SK-N-SH (cell line): ENCODE measurements around the gene HSPA1A. TPM values are rescaled to one million over a fixed set of nuclear protein-coding genes. Genes with fewer than 3 reads are reported as not detected.

ENCODE experiments used
- CTCF ChIA-PET: fragments of 300-600, 350-600 bp; formaldehyde crosslinking; extraction: SDS; loops from one replicate; lab custom pipeline; 2021; lab: Yijun Ruan, JAX
- POLR2A ChIA-PET: fragments of 350-600 bp; sonication (Branson Sonifier 250); formaldehyde crosslinking; extraction: SDS; loops from one replicate; lab custom pipeline; 2020; ENCODE audit warnings: antibody characterized with exemption, inconsistent platforms; lab: Yijun Ruan, JAX
- DNase-seq: peaks from one replicate; pipeline ENCODE4 v3.0.0; 2012
- H2AFZ ChIP-seq: fragments of 200-600 bp; sonication (generic); 2 replicates; pipeline ENCODE4 v1.8.1; 2016; ENCODE audit warnings: antibody characterized with exemption, mild to moderate bottlenecking, low read depth
- H3F3A ChIP-seq: fragments of 200-600 bp; sonication (generic); replicated peaks from 2 replicates; pipeline ENCODE3; 2016; ENCODE audit warnings: antibody characterized with exemption, mild to moderate bottlenecking; ENCODE audit not compliant: insufficient read depth
- H3K27ac ChIP-seq, 2 experiments: fragments of 200-500 bp in 1 of 2; fragments of 200-600 bp in 1 of 2; sonication (Bioruptor generic) in 1 of 2; sonication (generic), shearing (Covaris generic) in 1 of 2; 2 replicates each; pipeline versions ENCODE4 v1.5.1 to v1.6.1; 2014 to 2016; ENCODE audit warnings: low read depth in 2 of 2, inconsistent platforms in 1 of 2, low read length in 1 of 2, mild to moderate bottlenecking in 1 of 2, mixed read lengths in 1 of 2
- H3K27me3 ChIP-seq: fragments of 200-600 bp; sonication (generic), shearing (Covaris generic); 2 replicates; pipeline ENCODE4 v1.6.1; 2016; ENCODE audit warnings: mixed run types; ENCODE audit not compliant: insufficient read depth
- H3K36me3 ChIP-seq, 2 experiments: fragments of 200-500 bp in 1 of 2; fragments of 200-600 bp in 1 of 2; sonication (Bioruptor generic) in 1 of 2; sonication (generic) in 1 of 2; replicated peaks in 1 of 2; 2 replicates each; pipeline versions ENCODE3 to v1.5.1; 2014 to 2016; ENCODE audit warnings: low read length in 1 of 2, mild to moderate bottlenecking in 1 of 2; ENCODE audit not compliant: insufficient read depth in 2 of 2, control insufficient read depth in 1 of 2
- H3K4me1 ChIP-seq, 2 experiments: fragments of 200-500 bp in 1 of 2; fragments of 200-600 bp in 1 of 2; sonication (Bioruptor generic) in 1 of 2; sonication (generic), shearing (Covaris generic) in 1 of 2; 2 replicates each; pipeline versions ENCODE4 v1.5.1 to v1.6.1; 2014 to 2016; ENCODE audit warnings: low read depth in 1 of 2, low read length in 1 of 2, mixed run types in 1 of 2; ENCODE audit not compliant: insufficient read depth in 2 of 2, control insufficient read depth in 1 of 2
- H3K4me2 ChIP-seq: fragments of 200-600 bp; sonication (generic), shearing (Covaris generic); 2 replicates; pipeline ENCODE4 v1.6.1; 2017; ENCODE audit warnings: mixed run types
- H3K4me3 ChIP-seq, 2 experiments: fragments of 200-500 bp in 1 of 2; fragments of 200-600 bp in 1 of 2; sonication (Bioruptor generic) in 1 of 2; sonication (generic), shearing (Covaris generic) in 1 of 2; 2 replicates each; pipeline versions ENCODE4 v1.5.1 to v1.8.1; 2014 to 2016; ENCODE audit warnings: low read depth in 2 of 2, inconsistent platforms in 1 of 2, low read length in 1 of 2, mild to moderate bottlenecking in 1 of 2, mixed read lengths in 1 of 2, moderate library complexity in 1 of 2
- H3K79me2 ChIP-seq: fragments of 200-600 bp; sonication (generic); 2 replicates; pipeline ENCODE4 v1.8.1; 2017; ENCODE audit warnings: mild to moderate bottlenecking; ENCODE audit not compliant: insufficient read depth
- H3K9ac ChIP-seq: fragments of 200-600 bp; sonication (generic); 2 replicates; pipeline ENCODE4 v1.6.1; 2017; ENCODE audit warnings: mixed run types
- H3K9me2 ChIP-seq: fragments of 200-600 bp; sonication (generic); 2 replicates; pipeline ENCODE4 v1.6.1; 2017; ENCODE audit warnings: mixed run types
- H3K9me3 ChIP-seq: fragments of 200-600 bp; sonication (generic); 2 replicates; pipeline ENCODE4 v1.6.1; 2017; ENCODE audit warnings: mixed run types, mild to moderate bottlenecking, moderate library complexity
- H4K20me1 ChIP-seq: fragments of 200-600 bp; sonication (generic); 2 replicates; pipeline ENCODE4 v1.6.1; 2017; ENCODE audit warnings: mild to moderate bottlenecking, mixed run types; ENCODE audit not compliant: insufficient read depth
- CHD2 ChIP-seq: fragments of 150-350 bp; IDR thresholded peaks from 2 replicates; pipeline ENCODE4 v1.6.1; 2018; ENCODE audit warnings: low read length; ENCODE audit not compliant: partially characterized antibody
- CTCF ChIP-seq: fragments of 200-600 bp; sonication (generic); IDR thresholded peaks from 2 replicates; pipeline ENCODE4 v1.6.1; 2017; ENCODE audit warnings: antibody characterized with exemption, mild to moderate bottlenecking, moderate library complexity
- ELF1 ChIP-seq: IDR thresholded peaks from 2 replicates; pipeline ENCODE4 v1.4.0; 2012
- EP300 ChIP-seq, 2 experiments: IDR thresholded peaks; 2 replicates each; pipeline versions ENCODE4 v1.4.0 to v1.6.1; 2012; ENCODE audit warnings: borderline replicate concordance in 1 of 2, low read depth in 1 of 2, low read length in 1 of 2
- EZH2phosphoT487 ChIP-seq: fragments of 200-600 bp; sonication (generic); IDR thresholded peaks from 2 replicates; pipeline ENCODE4 v1.6.1; 2017; ENCODE audit warnings: low read depth, mixed run types, mild to moderate bottlenecking, antibody characterized with exemption, moderate library complexity, borderline replicate concordance
- GABPA ChIP-seq: IDR thresholded peaks from 2 replicates; pipeline ENCODE4 v1.4.0; 2012; ENCODE audit warnings: low read depth, mild to moderate bottlenecking
- JUND ChIP-seq: IDR thresholded peaks from 2 replicates; pipeline ENCODE4 v1.4.0; 2012
- MAX ChIP-seq: IDR thresholded peaks from 2 replicates; pipeline ENCODE4 v1.4.0; 2012; ENCODE audit warnings: low read depth
- MEF2A ChIP-seq: IDR thresholded peaks from 2 replicates; pipeline ENCODE4 v1.4.0; 2012; ENCODE audit warnings: low read depth, borderline replicate concordance
- MXI1 ChIP-seq: IDR thresholded peaks from 2 replicates; pipeline ENCODE4 v1.6.1; 2012; ENCODE audit warnings: mild to moderate bottlenecking, low read depth, low read length, improper control_type of control experiment
- NRF1 ChIP-seq: IDR thresholded peaks from 2 replicates; pipeline ENCODE4 v1.6.1; 2012; ENCODE audit warnings: low read depth, mild to moderate bottlenecking, low read length
- POLR2AphosphoS5 ChIP-seq: IDR thresholded peaks from 2 replicates; pipeline ENCODE4 v1.6.1; 2012; ENCODE audit warnings: low read depth, low read length
- RAD21 ChIP-seq: IDR thresholded peaks from 2 replicates; pipeline ENCODE4 v1.6.1; 2012; ENCODE audit warnings: mild to moderate bottlenecking, low read length
- RCOR1 ChIP-seq: fragments of 150-350 bp; IDR thresholded peaks from 2 replicates; pipeline ENCODE4 v1.6.1; 2017; ENCODE audit warnings: antibody characterized with exemption, low read length
- REST ChIP-seq: IDR thresholded peaks from 2 replicates; pipeline ENCODE4 v1.6.1; 2012; ENCODE audit warnings: mild to moderate bottlenecking, low read depth, low read length, moderate library complexity
- RXRA ChIP-seq: IDR thresholded peaks from 2 replicates; pipeline ENCODE4 v1.4.0; 2012; ENCODE audit warnings: low read depth, mild to moderate bottlenecking, borderline replicate concordance
- SIN3A ChIP-seq: IDR thresholded peaks from 2 replicates; pipeline ENCODE4 v1.6.1; 2012; ENCODE audit warnings: low read depth, mild to moderate bottlenecking, low read length, moderate library complexity, borderline replicate concordance
- SMC3 ChIP-seq: IDR thresholded peaks from 2 replicates; pipeline ENCODE4 v1.6.1; 2012; ENCODE audit warnings: low read depth, low read length, improper control_type of control experiment
- TAF1 ChIP-seq: IDR thresholded peaks from 2 replicates; pipeline ENCODE4 v1.6.1; 2012; ENCODE audit warnings: low read depth, mild to moderate bottlenecking, low read length, moderate library complexity, borderline replicate concordance
- TCF12 ChIP-seq: IDR thresholded peaks from 2 replicates; pipeline ENCODE4 v1.4.0; 2012
- USF1 ChIP-seq: IDR thresholded peaks from 2 replicates; pipeline ENCODE4 v1.4.0; 2012; ENCODE audit warnings: low read depth, borderline replicate concordance
- WGBS: methylation state at CpG from one replicate; pipeline ENCODE4 v1.1.6; 2017; ENCODE audit warnings: low lambda C conversion rate; 5-methylcytosine and 5-hydroxymethylcytosine counted together
- polyA plus RNA-seq, 3 experiments: library from polyadenylated mRNA; depleted of rRNA; stranded (reverse); fragments of >200 nt; gene quantifications; 2 replicates each; pipeline ENCODE4 v1.2.3, GENCODE V29; 2012
- TF ChIP-seq, protein P1 (sequence below): IDR thresholded peaks from 2 replicates; pipeline ENCODE4 v1.4.0; 2012; ENCODE audit warnings: low read depth, borderline replicate concordance
- TF ChIP-seq, protein P2 (sequence below): fragments of 150-350 bp; IDR thresholded peaks from 2 replicates; pipeline ENCODE4 v1.6.1; 2017; ENCODE audit warnings: antibody characterized with exemption, low read length, low read depth, borderline replicate concordance

HSPA1A gene
- polyA plus RNA-seq, 1 of the 3 experiments (the other 2 are of a cell fraction), result 119 TPM

DNA sequence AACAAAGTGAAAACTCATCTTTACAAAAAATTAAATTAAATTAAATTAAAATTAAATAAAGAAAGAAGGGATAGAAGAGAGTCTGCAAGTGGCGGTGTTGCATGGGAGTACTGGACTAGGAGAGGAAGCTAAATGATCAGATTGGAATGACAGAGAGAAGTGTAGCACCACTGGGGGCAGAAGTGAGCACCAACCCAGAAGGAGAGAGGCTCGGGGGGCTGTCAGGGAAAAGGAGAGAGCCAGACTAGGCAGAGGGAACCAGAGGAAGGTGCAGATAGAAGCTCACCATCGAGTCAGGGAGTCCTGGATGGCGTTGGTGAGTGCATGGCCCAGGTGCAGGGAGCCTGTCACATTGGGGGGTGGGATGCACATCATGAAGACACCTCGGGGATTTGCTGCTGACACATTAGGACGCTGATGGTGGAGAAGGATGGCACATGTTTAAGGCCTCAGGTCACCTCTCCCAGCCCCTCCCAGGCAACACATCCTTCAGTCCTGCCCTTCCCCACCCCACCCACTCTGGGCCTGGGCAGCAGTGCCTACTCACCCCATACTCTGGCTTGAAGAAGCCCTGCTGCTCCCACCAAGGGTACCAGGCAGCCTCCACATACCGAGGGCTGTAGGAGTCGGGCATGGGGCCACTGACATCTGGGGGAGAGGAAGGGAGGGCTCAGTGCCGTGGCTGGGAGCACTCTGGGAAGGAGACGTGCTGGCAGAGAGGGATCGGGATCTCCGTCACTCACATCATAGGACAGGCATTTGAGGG, 23.8 kb upstream of the HSPA1A start:
- Histone ChIP-seq H3K9me2 (no peaks in the 10 kb centered on the region), H3K4me2 (no peak overlapping the region), H3K4me3 (no peak overlapping the region), H3K36me3 (peaks cover 21 to 25% of the 10 kb centered on the region in 2 experiments), H3K27ac (no peak overlapping the region), H3K27me3 (no peaks in the 10 kb centered on the region), H3K9ac (no peak overlapping the region), H2AFZ (no peak overlapping the region), H3K4me1 (peaks cover 3 to 12% of the 10 kb centered on the region in 2 experiments; a peak in 3 of 4 replicates), H4K20me1 (no peaks in the 10 kb centered on the region), H3F3A (peaks cover 13% of the 10 kb centered on the region), H3K79me2 (peaks cover 42% of the 10 kb centered on the region), H3K9me3 (no peaks in the 10 kb centered on the region)
- POLR2A ChIA-PET, result interaction anchor here (0.6 to 1.2 kb wide), 5 partner anchors 8 to 62 kb away, joined by 3 to 4 read pairs (median 3); partner anchors contain the start of gene HSPA1B
- CTCF ChIA-PET, result interaction anchor here (0.5 to 3.8 kb wide), 39 partner anchors 9 to 149 kb away, joined by 3 to 62 read pairs (median 4); partner anchors contain the start of genes ABHD16A, C6orf47, CLIC1 and DDAH2
- peak; percentile 86 for DNase-seq
- WGBS, result 65% methylated on average over 10 of the region's 12 CpGs
- TF ChIP-seq SMC3 (peak; percentile 26; the same call in 1 of the 2 replicates), TCF12 (no peak), ELF1 (no peak), EZH2phosphoT487 (no peak), RXRA (no peak), EP300 (IDR thresholded peaks at IDR 0.05; ENCODE audit: borderline replicate concordance in 1 of 2, low read depth in 1 of 2, low read length in 1 of 2) (no peak), RAD21 (peak; percentile 52), RCOR1 (no peak), SIN3A (no peak), GABPA (no peak), CTCF (peak; percentile 68), NRF1 (no peak), MEF2A (no peak), JUND (no peak), MAX (no peak), USF1 (no peak), CHD2 (no peak), POLR2AphosphoS5 (no peak), TAF1 (no peak), MXI1 (0 out of 2 replicates have a peak, but pooled peaks have one; percentile 46), REST (no peak)
- TF ChIP-seq, protein P1, sequence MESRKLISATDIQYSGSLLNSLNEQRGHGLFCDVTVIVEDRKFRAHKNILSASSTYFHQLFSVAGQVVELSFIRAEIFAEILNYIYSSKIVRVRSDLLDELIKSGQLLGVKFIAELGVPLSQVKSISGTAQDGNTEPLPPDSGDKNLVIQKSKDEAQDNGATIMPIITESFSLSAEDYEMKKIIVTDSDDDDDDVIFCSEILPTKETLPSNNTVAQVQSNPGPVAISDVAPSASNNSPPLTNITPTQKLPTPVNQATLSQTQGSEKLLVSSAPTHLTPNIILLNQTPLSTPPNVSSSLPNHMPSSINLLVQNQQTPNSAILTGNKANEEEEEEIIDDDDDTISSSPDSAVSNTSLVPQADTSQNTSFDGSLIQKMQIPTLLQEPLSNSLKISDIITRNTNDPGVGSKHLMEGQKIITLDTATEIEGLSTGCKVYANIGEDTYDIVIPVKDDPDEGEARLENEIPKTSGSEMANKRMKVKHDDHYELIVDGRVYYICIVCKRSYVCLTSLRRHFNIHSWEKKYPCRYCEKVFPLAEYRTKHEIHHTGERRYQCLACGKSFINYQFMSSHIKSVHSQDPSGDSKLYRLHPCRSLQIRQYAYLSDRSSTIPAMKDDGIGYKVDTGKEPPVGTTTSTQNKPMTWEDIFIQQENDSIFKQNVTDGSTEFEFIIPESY, result no peak
- TF ChIP-seq, protein P2, sequence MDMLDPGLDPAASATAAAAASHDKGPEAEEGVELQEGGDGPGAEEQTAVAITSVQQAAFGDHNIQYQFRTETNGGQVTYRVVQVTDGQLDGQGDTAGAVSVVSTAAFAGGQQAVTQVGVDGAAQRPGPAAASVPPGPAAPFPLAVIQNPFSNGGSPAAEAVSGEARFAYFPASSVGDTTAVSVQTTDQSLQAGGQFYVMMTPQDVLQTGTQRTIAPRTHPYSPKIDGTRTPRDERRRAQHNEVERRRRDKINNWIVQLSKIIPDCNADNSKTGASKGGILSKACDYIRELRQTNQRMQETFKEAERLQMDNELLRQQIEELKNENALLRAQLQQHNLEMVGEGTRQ, result no peak
